Activated T-helper 9 cell treated with anti-CD3 and anti-CD28 coated beads, Interleukin-2, amount 50 U/mL, for 16 hours (primary cell): Measurements from ENCODE around the gene TMEM185A.
"Not testable (repeated sequence)": the region's sequence is repeated elsewhere in the genome, so short reads cannot be mapped to it uniquely, and the experiment has no call there.

Experiments
- DNase-seq: peaks from one replicate; pipeline ENCODE4 v3.0.0-alpha.2; 2020; ENCODE audit warnings: low read depth

The TMEM185A gene

DNA sequence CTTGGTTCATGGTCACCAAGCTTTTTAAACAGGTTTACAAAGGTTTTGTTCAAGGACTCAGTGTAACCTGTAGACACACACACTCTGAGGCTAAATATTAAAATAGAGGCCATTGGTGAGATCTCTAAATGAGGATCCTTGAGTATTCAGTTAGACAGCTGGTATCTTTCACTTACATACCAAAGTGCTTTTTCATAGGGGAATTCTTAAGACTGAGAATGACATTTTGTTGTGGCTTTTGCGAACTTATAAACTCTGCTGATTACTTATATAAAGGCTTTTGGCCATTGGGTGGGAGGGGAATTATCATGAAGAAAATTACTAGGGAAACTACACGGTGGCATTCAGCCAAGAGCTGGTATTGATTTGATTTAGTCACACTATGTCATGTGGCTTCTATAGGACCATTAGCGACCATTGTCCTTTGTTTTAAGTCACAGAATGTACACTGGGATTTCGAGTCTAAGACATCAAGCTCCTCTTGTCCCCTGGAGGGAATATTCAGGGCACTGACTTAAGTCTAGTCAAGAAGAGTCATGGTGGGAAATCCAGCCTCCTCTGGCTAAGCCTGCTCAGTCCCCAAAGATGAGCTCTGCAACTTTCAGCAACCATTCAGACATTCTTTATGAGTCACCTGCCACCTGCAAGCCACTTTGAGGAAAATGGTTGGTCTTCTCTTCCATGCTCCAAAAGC lies 80.2 kb downstream of the TMEM185A start:
- DNase-seq, result not testable (repeated sequence)

DNA sequence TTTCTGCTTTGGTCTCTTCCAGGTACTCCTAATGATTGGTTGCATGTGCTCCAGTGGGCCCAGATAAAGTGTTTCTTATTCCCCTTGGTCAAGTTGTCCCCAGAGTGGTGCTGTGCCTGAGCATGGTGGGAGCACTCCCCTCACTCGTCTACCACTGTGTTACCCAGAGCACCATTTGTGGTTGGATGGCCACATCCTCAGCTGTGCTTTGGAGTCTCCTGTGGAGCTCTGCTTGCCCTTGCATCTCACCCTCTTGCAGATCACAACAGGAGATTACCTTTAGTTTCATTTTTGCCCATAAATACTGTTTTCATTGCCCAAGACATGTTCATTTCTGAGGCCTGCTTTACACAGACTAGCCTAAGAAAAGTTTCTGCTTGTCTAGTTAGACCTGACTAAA lies 81.1 kb downstream of the TMEM185A start:
- DNase-seq, result not testable (repeated sequence)

DNA sequence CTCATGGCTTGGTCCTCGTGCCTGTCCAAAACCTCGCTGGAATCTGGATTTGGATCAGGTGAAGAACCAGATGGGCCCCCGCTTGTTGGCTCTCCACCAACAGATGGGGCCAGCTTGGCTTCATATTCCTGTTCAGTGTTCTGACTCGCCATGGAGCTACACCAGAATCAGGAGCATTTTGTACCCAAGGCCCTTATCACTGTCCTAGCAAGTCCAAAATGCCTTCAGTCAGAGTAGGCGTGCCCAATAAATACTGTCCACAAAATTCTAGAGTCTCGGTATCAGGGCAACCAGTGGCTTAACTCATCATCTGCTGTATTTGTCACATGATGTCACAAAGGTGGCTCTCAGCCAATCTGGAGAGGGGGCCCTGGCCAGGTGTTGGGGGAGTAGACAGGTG lies 81.9 kb downstream of the TMEM185A start, which contains the start of gene HSFX3:
Gene HSFX3, minus strand, starts transcription at position 224 of the 400 bp plus-strand sequence. Its CDS starts 72 bp downstream, at position 152.
- not testable (repeated sequence) for DNase-seq

DNA sequence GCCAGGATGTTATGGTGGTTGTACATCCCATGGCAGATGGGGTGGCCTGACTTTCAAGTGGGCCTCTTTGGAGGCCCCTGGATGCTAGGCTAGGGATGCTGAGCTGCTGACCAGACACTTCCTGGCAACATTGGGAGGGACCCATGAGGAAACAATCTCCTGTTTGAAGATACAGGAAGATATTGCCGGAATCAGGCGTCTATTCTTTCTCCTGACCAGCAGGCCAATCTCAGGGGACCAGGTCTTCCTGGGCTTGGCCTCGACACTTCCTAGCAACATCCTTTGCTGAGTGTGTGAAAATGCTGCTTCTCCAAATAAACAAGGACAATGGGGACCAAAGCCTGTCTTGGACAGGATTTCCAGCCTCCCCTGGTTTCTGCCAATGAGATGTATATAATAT lies 83.8 kb downstream of the TMEM185A start:
- not testable (repeated sequence) for DNase-seq

DNA sequence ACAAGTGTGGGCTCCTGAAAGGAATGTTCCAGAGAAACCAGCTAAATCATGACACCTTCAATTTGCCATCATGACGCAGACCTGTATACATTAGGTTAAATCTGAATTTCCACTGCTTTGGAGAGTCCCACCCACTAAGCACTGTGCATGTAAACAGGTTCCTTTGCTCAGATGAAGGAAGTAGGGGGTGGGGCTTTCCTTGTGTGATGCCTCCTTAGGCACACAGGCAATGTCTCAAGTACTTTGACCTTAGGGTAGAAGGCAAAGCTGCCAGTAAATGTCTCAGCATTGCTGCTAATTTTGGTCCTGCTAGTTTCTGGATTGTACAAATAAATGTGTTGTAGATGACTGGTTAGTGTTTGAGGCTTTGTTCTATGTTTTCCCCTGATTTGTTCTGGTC lies 84.6 kb downstream of the TMEM185A start:
- DNase-seq, result not testable (repeated sequence)
